ENCODE data around the gene SLC7A8. TPM values are rescaled to one million over a fixed set of nuclear protein-coding genes. Genes with fewer than 3 reads are reported as not detected.
A peak's percentile ranks its signal among the peaks of the same experiment; 100 is the strongest.

The SLC7A8 gene
- total RNA-seq, 4 donors from 2014 or later: 45.2 to 67.7 (median 53.2) TPM

DNA sequence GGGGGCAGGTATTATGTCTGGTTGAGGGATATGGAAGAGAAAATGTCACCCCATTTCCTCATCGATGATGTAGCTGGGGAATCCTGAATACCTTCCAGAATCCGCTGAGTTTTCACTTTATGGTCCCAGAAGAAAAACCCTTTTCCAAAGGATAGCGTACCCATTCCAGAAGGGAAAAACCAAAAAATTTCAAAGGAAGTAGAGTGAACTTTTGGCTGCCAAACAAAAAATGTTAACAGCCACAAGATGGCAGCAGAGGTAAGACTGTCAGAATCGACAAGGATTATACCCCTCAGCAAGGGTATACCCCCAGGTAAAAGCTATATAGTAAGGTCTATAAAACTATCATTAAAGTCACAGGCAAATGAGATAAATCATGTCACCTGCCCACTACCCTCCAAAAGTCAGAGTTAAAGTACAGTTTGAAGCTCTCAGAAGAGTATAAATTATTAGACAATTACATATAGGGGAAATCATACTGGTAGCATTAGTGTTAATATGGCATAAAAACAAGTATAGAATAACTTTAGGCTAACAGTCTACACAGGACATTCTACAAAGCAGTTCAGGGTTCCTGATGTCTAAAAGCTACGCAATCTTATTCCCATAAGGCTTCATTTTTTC is 106.6 kb downstream of the SLC7A8 start:
- H3K4me1 ChIP-seq: peaks cover 36% of the 10 kb centered on the region
- WGBS: 59% methylated on average over 5 of the region's 5 CpGs
- no peak for TF ChIP-seq EP300 (IDR thresholded peaks at IDR 0.05)
- no peak for TF ChIP-seq POLR2AphosphoS5 (IDR thresholded peaks at IDR 0.05)
- TF ChIP-seq POLR2A (IDR thresholded peaks at IDR 0.05): no peak
- TF ChIP-seq, protein P1, sequence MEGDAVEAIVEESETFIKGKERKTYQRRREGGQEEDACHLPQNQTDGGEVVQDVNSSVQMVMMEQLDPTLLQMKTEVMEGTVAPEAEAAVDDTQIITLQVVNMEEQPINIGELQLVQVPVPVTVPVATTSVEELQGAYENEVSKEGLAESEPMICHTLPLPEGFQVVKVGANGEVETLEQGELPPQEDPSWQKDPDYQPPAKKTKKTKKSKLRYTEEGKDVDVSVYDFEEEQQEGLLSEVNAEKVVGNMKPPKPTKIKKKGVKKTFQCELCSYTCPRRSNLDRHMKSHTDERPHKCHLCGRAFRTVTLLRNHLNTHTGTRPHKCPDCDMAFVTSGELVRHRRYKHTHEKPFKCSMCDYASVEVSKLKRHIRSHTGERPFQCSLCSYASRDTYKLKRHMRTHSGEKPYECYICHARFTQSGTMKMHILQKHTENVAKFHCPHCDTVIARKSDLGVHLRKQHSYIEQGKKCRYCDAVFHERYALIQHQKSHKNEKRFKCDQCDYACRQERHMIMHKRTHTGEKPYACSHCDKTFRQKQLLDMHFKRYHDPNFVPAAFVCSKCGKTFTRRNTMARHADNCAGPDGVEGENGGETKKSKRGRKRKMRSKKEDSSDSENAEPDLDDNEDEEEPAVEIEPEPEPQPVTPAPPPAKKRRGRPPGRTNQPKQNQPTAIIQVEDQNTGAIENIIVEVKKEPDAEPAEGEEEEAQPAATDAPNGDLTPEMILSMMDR (IDR thresholded peaks at IDR 0.05): peak in 1 of 2 donors; percentile 55
- H3K9me3 ChIP-seq: no peaks in the 10 kb centered on the region
- H3K27ac ChIP-seq: no peak overlapping the region
- H3K27me3 ChIP-seq: no peaks in the 10 kb centered on the region
- H3K4me3 ChIP-seq: no peak overlapping the region
- peaks cover 87% of the 10 kb centered on the region for H3K36me3 ChIP-seq
- DNase-seq (ENCODE audit: low spot score in 2 of 2): no peak

Other genes with a start within 250 kb of the SLC7A8 start
- 100 to 1,000 TPM in 2 of 4 donors, 10 to 100 TPM in 2; 43.1 to 119 (median 96.3) TPM for gene HAUS4, start 226.6 kb downstream of the SLC7A8 start, total RNA-seq
- gene AJUBA, start 201.1 kb downstream of the SLC7A8 start, total RNA-seq: 100 to 1,000 TPM in 1 of 4 donors, 10 to 100 TPM in 3; 66.0 to 120 (median 79.2) TPM
- 10 to 100 TPM; 19.1 to 32.9 (median 24.3) TPM for gene C14orf93, start 173.5 kb downstream of the SLC7A8 start, total RNA-seq
- gene PSMB5, start 148.8 kb downstream of the SLC7A8 start, total RNA-seq: 100 to 1,000 TPM in 3 of 4 donors, 10 to 100 TPM in 1; 59.7 to 167 (median 135) TPM
- not detected for gene PSMB11, start 141.4 kb downstream of the SLC7A8 start, total RNA-seq
- 1 to 10 TPM; 3.4 to 8.4 (median 5.7) TPM for gene CDH24, start 126.1 kb downstream of the SLC7A8 start, total RNA-seq
- 100 to 1,000 TPM in 2 of 4 donors, 10 to 100 TPM in 2; 78.7 to 217 (median 103) TPM for gene ACIN1, start 88.5 kb downstream of the SLC7A8 start, total RNA-seq
- gene C14orf119, start 88.2 kb downstream of the SLC7A8 start, total RNA-seq: 10 to 100 TPM; 10.1 to 22.7 (median 18.6) TPM
- not detected for gene CIROP, start 78.7 kb downstream of the SLC7A8 start, total RNA-seq
- gene CEBPE, start 64.4 kb downstream of the SLC7A8 start, total RNA-seq: not detected
- not detected for gene RNF212B, start 54.3 kb upstream of the SLC7A8 start, total RNA-seq
- 10 to 100 TPM in 1 of 4 donors, 1 to 10 TPM in 3; 7.8 to 13.1 (median 8.5) TPM for gene HOMEZ, start 102.5 kb upstream of the SLC7A8 start, total RNA-seq
- 10 to 100 TPM; 15.3 to 29.9 (median 22.5) TPM for gene PPP1R3E, start 119.2 kb upstream of the SLC7A8 start, total RNA-seq
- gene BCL2L2, start 123.2 kb upstream of the SLC7A8 start, total RNA-seq: 10 to 100 TPM; 35.4 to 48.4 (median 44.7) TPM
- 100 to 1,000 TPM in 1 of 4 donors, 10 to 100 TPM in 3; 45.1 to 109 (median 58.8) TPM for gene PABPN1, start 137.8 kb upstream of the SLC7A8 start, total RNA-seq
- 10 to 100 TPM; 15.4 to 67.6 (median 22.5) TPM for gene SLC22A17, start 169.2 kb upstream of the SLC7A8 start, total RNA-seq
- 10 to 100 TPM; 63.0 to 74.0 (median 64.8) TPM for gene EFS, start 181.5 kb upstream of the SLC7A8 start, total RNA-seq
- 1 to 10 TPM in 1 of 4 donors, under 1 TPM in 1, not detected in 2; 0.68 to 1.2 TPM for gene IL25, start 189.1 kb upstream of the SLC7A8 start, total RNA-seq
- gene CMTM5, start 193.4 kb upstream of the SLC7A8 start, total RNA-seq: under 1 TPM in 1 of 4 donors, not detected in 3; 0.76 TPM
- gene MYH6, start 224.6 kb upstream of the SLC7A8 start, total RNA-seq: not detected

Data from suprapubic skin (tissue), 4 donors.